KMS-11 (cell line): Measurements from ENCODE around the gene PLA2G2F.

Experiments
- H2AFZ ChIP-seq: fragments of 200-600 bp; sonication (generic); 2 replicates; pipeline ENCODE4 v1.6.1; 2016; ENCODE audit warnings: antibody characterized with exemption, mixed run types, low read depth
- H3K27ac ChIP-seq: fragments of 200-600 bp; sonication (generic); 2 replicates; pipeline ENCODE4 v1.6.1; 2016; ENCODE audit warnings: mild to moderate bottlenecking, mixed run types
- H3K27me3 ChIP-seq: fragments of 200-600 bp; sonication (generic); 2 replicates; pipeline ENCODE4 v1.6.1; 2017; ENCODE audit warnings: mild to moderate bottlenecking, low read depth, mixed run types, moderate library complexity; ENCODE audit not compliant: insufficient read depth
- H3K36me3 ChIP-seq: fragments of 200-600 bp; sonication (generic); 2 replicates; pipeline ENCODE4 v1.6.1; 2017; ENCODE audit warnings: mild to moderate bottlenecking, mixed run types; ENCODE audit not compliant: insufficient read depth
- H3K4me1 ChIP-seq: fragments of 200-600 bp; sonication (generic); 2 replicates; pipeline ENCODE4 v1.6.1; 2016; ENCODE audit warnings: mild to moderate bottlenecking, low read depth, mixed run types; ENCODE audit not compliant: poor library complexity, severe bottlenecking
- H3K4me2 ChIP-seq: fragments of 200-600 bp; sonication (generic); 2 replicates; pipeline ENCODE4 v1.7.0; 2016; ENCODE audit warnings: mild to moderate bottlenecking, mixed run types
- H3K4me3 ChIP-seq: fragments of 200-600 bp; sonication (generic); IDR thresholded peaks from 2 replicates; pipeline ENCODE4 v1.6.1; 2017; ENCODE audit warnings: low read depth, low read length, mixed read lengths; ENCODE audit not compliant: insufficient read depth
- H3K79me2 ChIP-seq: fragments of 200-600 bp; sonication (generic); 2 replicates; pipeline ENCODE4 v1.6.1; 2016; ENCODE audit warnings: low read depth, mixed run types; ENCODE audit not compliant: insufficient read depth
- H3K9ac ChIP-seq: fragments of 200-600 bp; sonication (generic); 2 replicates; pipeline ENCODE4 v1.6.1; 2016; ENCODE audit warnings: mild to moderate bottlenecking, mixed run types
- H4K20me1 ChIP-seq: fragments of 200-600 bp; sonication (generic); 2 replicates; pipeline ENCODE4 v1.6.1; 2016; ENCODE audit warnings: mild to moderate bottlenecking, mixed run types; ENCODE audit not compliant: insufficient read depth
- CTCF ChIP-seq: fragments of 200-600 bp; sonication (generic); conservative IDR thresholded peaks from 2 replicates; pipeline ENCODE4 v1.6.1; 2017; ENCODE audit warnings: low read depth, mild to moderate bottlenecking, antibody characterized with exemption, low read length, moderate library complexity, mixed read lengths

Gene PLA2G2F

GRCh38 chr1:20198918-20199317 is 59.8 kb downstream of the PLA2G2F start:
- H3K4me3 ChIP-seq: no peak overlapping the region
- TF ChIP-seq CTCF: no peak
- H3K36me3 ChIP-seq: no peaks in the 10 kb centered on the region
- no peak overlapping the region for H3K27ac ChIP-seq
- H3K4me1 ChIP-seq: no peaks in the 10 kb centered on the region
- H3K27me3 ChIP-seq: peaks cover 48% of the 10 kb centered on the region; the same call in 1 of the 2 replicates
- H3K79me2 ChIP-seq: no peaks in the 10 kb centered on the region
- H2AFZ ChIP-seq: no peak overlapping the region
- H4K20me1 ChIP-seq: no peaks in the 10 kb centered on the region
- H3K4me2 ChIP-seq: no peak overlapping the region
- H3K9ac ChIP-seq: no peak overlapping the region

GRCh38 chr1:20199403-20199802 is 60.3 kb downstream of the PLA2G2F start:
- H3K4me3 ChIP-seq: no peak overlapping the region
- H3K27me3 ChIP-seq: peaks cover 47% of the 10 kb centered on the region; the same call in 1 of the 2 replicates
- no peak overlapping the region for H2AFZ ChIP-seq
- H3K9ac ChIP-seq: no peak overlapping the region
- no peaks in the 10 kb centered on the region for H3K79me2 ChIP-seq
- H3K4me1 ChIP-seq: no peaks in the 10 kb centered on the region
- no peak overlapping the region for H3K4me2 ChIP-seq
- no peak overlapping the region for H3K27ac ChIP-seq
- no peaks in the 10 kb centered on the region for H4K20me1 ChIP-seq
- H3K36me3 ChIP-seq: no peaks in the 10 kb centered on the region
- no peak for TF ChIP-seq CTCF

GRCh38 chr1:20199840-20200239 is 60.7 kb downstream of the PLA2G2F start:
- Histone ChIP-seq H3K79me2 (no peaks in the 10 kb centered on the region), H3K36me3 (no peaks in the 10 kb centered on the region), H3K4me3 (no peak overlapping the region), H3K4me1 (no peaks in the 10 kb centered on the region), H3K27me3 (peaks cover 45% of the 10 kb centered on the region; the same call in 1 of the 2 replicates), H3K4me2 (no peak overlapping the region), H3K27ac (no peak overlapping the region), H4K20me1 (no peaks in the 10 kb centered on the region), H3K9ac (no peak overlapping the region), H2AFZ (no peak overlapping the region)
- TF ChIP-seq CTCF: no peak
